H9 (cell line): ENCODE data around the gene SSUH2. TPM values are rescaled to one million over a fixed set of nuclear protein-coding genes. Genes with fewer than 3 reads are reported as not detected.

ENCODE experiments used
- DNase-seq: peaks from one replicate; pipeline ENCODE4 v3.0.0-alpha.2; 2017
- H2AFZ ChIP-seq: one replicate; pipeline ENCODE4 v1.6.1; 2013; ENCODE audit warnings: mild to moderate bottlenecking, low read length, control low read depth, moderate library complexity
- H2AK5ac ChIP-seq: 2 replicates; pipeline ENCODE4 v1.6.1; 2013; ENCODE audit warnings: low read length, control low read depth, mixed read lengths; ENCODE audit not compliant: insufficient read length
- H2BK120ac ChIP-seq: one replicate; pipeline ENCODE4 v1.6.1; 2013; ENCODE audit warnings: low read depth, mild to moderate bottlenecking, low read length, control low read depth, inconsistent platforms; ENCODE audit not compliant: poor library complexity, severe bottlenecking
- H2BK12ac ChIP-seq: 2 replicates; pipeline ENCODE4 v1.6.1; 2013; ENCODE audit warnings: low read length, control low read depth, mixed read lengths, low read depth; ENCODE audit not compliant: insufficient read length
- H2BK15ac ChIP-seq: 2 replicates; pipeline ENCODE4 v1.6.1; 2013; ENCODE audit warnings: low read depth, low read length, control low read depth
- H2BK20ac ChIP-seq: one replicate; pipeline ENCODE4 v1.6.1; 2013; ENCODE audit warnings: low read depth, mild to moderate bottlenecking, low read length, control low read depth, inconsistent platforms; ENCODE audit not compliant: poor library complexity, severe bottlenecking
- H2BK5ac ChIP-seq: 2 replicates; pipeline ENCODE4 v1.6.1; 2013; ENCODE audit warnings: low read length, control low read depth, mixed read lengths; ENCODE audit not compliant: insufficient read length
- H3K14ac ChIP-seq: 2 replicates; pipeline ENCODE4 v1.6.1; 2013; ENCODE audit warnings: low read length, control low read depth; ENCODE audit not compliant: insufficient read depth
- H3K18ac ChIP-seq: 2 replicates; pipeline ENCODE4 v1.6.1; 2013; ENCODE audit warnings: low read depth, mild to moderate bottlenecking, mixed read lengths, low read length, control low read depth; ENCODE audit not compliant: insufficient read length
- H3K23ac ChIP-seq: 2 replicates; pipeline ENCODE4 v1.6.1; 2013; ENCODE audit warnings: low read length, control low read depth, mixed read lengths, low read depth; ENCODE audit not compliant: insufficient read length
- H3K23me2 ChIP-seq: 2 replicates; pipeline ENCODE4 v1.6.1; 2013; ENCODE audit warnings: low read depth, mild to moderate bottlenecking, mixed read lengths, low read length, control low read depth; ENCODE audit not compliant: insufficient read length, poor library complexity, severe bottlenecking
- H3K27ac ChIP-seq: 2 replicates; pipeline ENCODE4 v1.5.1; 2013; ENCODE audit warnings: low read length, control low read depth, mixed read lengths, low read depth; ENCODE audit not compliant: insufficient read length
- H3K27me3 ChIP-seq: 2 replicates; pipeline ENCODE4 v1.6.1; 2013; ENCODE audit warnings: low read length, control low read depth, inconsistent platforms; ENCODE audit not compliant: insufficient read depth
- H3K4ac ChIP-seq: 2 replicates; pipeline ENCODE4 v1.6.1; 2013; ENCODE audit warnings: low read depth, mild to moderate bottlenecking, control low read depth, inconsistent platforms, low read length, moderate library complexity
- H3K4me1 ChIP-seq: 2 replicates; pipeline ENCODE4 v1.6.1; 2013; ENCODE audit warnings: low read length, control low read depth, inconsistent platforms; ENCODE audit not compliant: insufficient read depth
- H3K4me2 ChIP-seq: 2 replicates; pipeline ENCODE4 v1.6.1; 2013; ENCODE audit warnings: low read length, control low read depth, mixed read lengths; ENCODE audit not compliant: insufficient read length, insufficient read depth
- H3K56ac ChIP-seq: 2 replicates; pipeline ENCODE4 v1.6.1; 2013; ENCODE audit warnings: low read depth, mild to moderate bottlenecking, mixed read lengths, low read length, control low read depth; ENCODE audit not compliant: insufficient read length
- H3K79me1 ChIP-seq: 2 replicates; pipeline ENCODE4 v1.6.1; 2013; ENCODE audit warnings: low read depth, mild to moderate bottlenecking, moderate library complexity, low read length, control low read depth, inconsistent platforms; ENCODE audit not compliant: insufficient read depth, poor library complexity, severe bottlenecking
- H3K79me2 ChIP-seq: 2 replicates; pipeline ENCODE4 v1.6.1; 2013; ENCODE audit warnings: low read length, control low read depth, inconsistent platforms; ENCODE audit not compliant: insufficient read depth
- H3K9ac ChIP-seq: 2 replicates; pipeline ENCODE4 v1.6.1; 2013; ENCODE audit warnings: low read length, control low read depth, mixed read lengths; ENCODE audit not compliant: insufficient read length; ENCODE audit errors: extremely low read depth
- H3K9me3 ChIP-seq: one replicate; pipeline ENCODE4 v1.6.1; 2013; ENCODE audit warnings: low read depth, low read length, inconsistent platforms; ENCODE audit not compliant: control insufficient read depth
- H3T11ph ChIP-seq: one replicate; pipeline ENCODE4 v1.6.1; 2013; ENCODE audit warnings: mild to moderate bottlenecking, low read length, control low read depth, inconsistent platforms
- H4K20me1 ChIP-seq: one replicate; pipeline ENCODE4 v1.6.1; 2013; ENCODE audit not compliant: control insufficient read depth, insufficient read length, insufficient read depth
- H4K5ac ChIP-seq: 2 replicates; pipeline ENCODE4 v1.6.1; 2013; ENCODE audit warnings: low read depth, mild to moderate bottlenecking, mixed read lengths, low read length, control low read depth; ENCODE audit not compliant: insufficient read length
- H4K8ac ChIP-seq: replicated peaks from 2 replicates; pipeline ENCODE4 v1.6.1; 2013; ENCODE audit warnings: low read length, control low read depth, mixed read lengths, low read depth; ENCODE audit not compliant: insufficient read length
- H4K91ac ChIP-seq: 2 replicates; pipeline ENCODE4 v1.6.1; 2013; ENCODE audit warnings: low read depth, mild to moderate bottlenecking, moderate library complexity, mixed read lengths, low read length, control low read depth; ENCODE audit not compliant: insufficient read length
- H3K27ac Mint-ChIP-seq, 3 experiments: 2 replicates in 2 of 3; 3 replicates in 1 of 3; pipeline ENCODE4 v1.8.0; 2020 to 2021; ENCODE audit warnings: mixed read lengths in 3 of 3, mild to moderate bottlenecking in 1 of 3, moderate library complexity in 1 of 3
- H3K27me3 Mint-ChIP-seq: 2 replicates; pipeline ENCODE4 v1.8.0; 2021; ENCODE audit warnings: low read depth, mild to moderate bottlenecking, moderate library complexity, mixed read lengths
- H3K36me3 Mint-ChIP-seq, 3 experiments: 2 replicates in 2 of 3; 3 replicates in 1 of 3; pipeline ENCODE4 v1.8.0; 2020 to 2021; ENCODE audit warnings: low read depth in 3 of 3, mixed read lengths in 3 of 3; ENCODE audit not compliant: insufficient read depth in 1 of 3
- H3K4me1 Mint-ChIP-seq, 2 experiments: 2 replicates each; pipeline ENCODE4 v1.8.0; 2020; ENCODE audit warnings: mixed read lengths in 2 of 2
- H3K4me3 Mint-ChIP-seq, 2 experiments: 2 replicates in 1 of 2; 3 replicates in 1 of 2; pipeline ENCODE4 v1.8.0; 2020 to 2021; ENCODE audit warnings: mild to moderate bottlenecking in 2 of 2, mixed read lengths in 2 of 2, moderate library complexity in 1 of 2
- H3K9me3 Mint-ChIP-seq, 2 experiments: 2 replicates in 1 of 2; 3 replicates in 1 of 2; pipeline ENCODE4 v1.8.0; 2020; ENCODE audit warnings: mild to moderate bottlenecking in 2 of 2, mixed read lengths in 2 of 2, moderate library complexity in 1 of 2
- WGBS: extraction: QIAGEN DNeasy Blood & Tissue Kit; methylation state at CpG from one replicate; pipeline ENCODE4 v1.1.7; 2013; ENCODE audit warnings: missing lambda C conversion rate, low lambda C conversion rate, mixed read lengths; ENCODE audit not compliant: insufficient read length; ENCODE audit errors: extremely low coverage; 5-methylcytosine and 5-hydroxymethylcytosine counted together
- total RNA-seq: library from RNA; stranded (reverse); gene quantifications from 2 replicates; pipeline ENCODE4 v1.2.1, GENCODE V29; 2021
- TF ChIP-seq, protein P1 (sequence below): fragments of 200-600 bp; sonication (generic); conservative IDR thresholded peaks from 3 replicates; pipeline ENCODE4 v1.8.0; 2021; ENCODE audit warnings: antibody characterized with exemption, mild to moderate bottlenecking

Gene SSUH2
- total RNA-seq, 1 experiment from 2014 or later, result 0.61 TPM

DNA sequence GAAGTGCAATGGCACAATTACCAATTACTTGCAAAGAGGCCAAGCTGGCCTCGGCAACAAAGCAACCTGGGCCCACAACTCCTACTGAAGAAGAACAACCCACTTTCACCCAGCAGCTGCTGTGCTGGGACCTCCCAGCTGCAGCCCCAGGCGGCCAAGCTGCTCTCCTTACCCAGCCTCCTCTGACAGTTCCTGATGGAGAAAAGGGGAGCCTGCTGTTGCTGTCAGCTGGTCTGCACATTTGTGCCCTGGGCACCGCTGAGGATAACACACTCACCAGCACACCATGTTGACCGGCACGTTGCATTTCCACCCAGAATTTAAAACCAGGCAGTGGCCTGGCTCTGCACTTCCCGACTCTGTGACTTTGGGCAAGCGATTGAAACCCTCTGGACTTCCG, 33.6 kb downstream of the SSUH2 start:
- Histone ChIP-seq H4K8ac (no peak overlapping the region), H4K20me1 (no peaks in the 10 kb centered on the region), H3K23me2 (no peaks in the 10 kb centered on the region), H3K56ac (no peak overlapping the region), H3T11ph (no peak overlapping the region), H3K4me2 (no peak overlapping the region), H3K4ac (no peak overlapping the region), H3K9me3 (no peaks in the 10 kb centered on the region), H2BK20ac (no peak overlapping the region), H3K9ac (no peak overlapping the region), H2BK5ac (no peak overlapping the region), H3K27me3 (no peaks in the 10 kb centered on the region), H3K4me1 (no peaks in the 10 kb centered on the region), H2BK12ac (no peak overlapping the region), H3K79me2 (no peaks in the 10 kb centered on the region), H2BK120ac (no peak overlapping the region), H3K23ac (no peak overlapping the region), H4K5ac (no peak overlapping the region), H3K79me1 (no peaks in the 10 kb centered on the region), H2AK5ac (no peak overlapping the region), H4K91ac (no peak overlapping the region), H3K18ac (peak overlapping the region; percentile 39), H3K27ac (no peak overlapping the region), H2AFZ (no peak overlapping the region), H2BK15ac (no peak overlapping the region), H3K14ac (no peak overlapping the region)
- Mint-ChIP-seq H3K27ac (no peak overlapping the region), H3K36me3 (peaks cover 0 to 6% (median 2%) of the 10 kb centered on the region in 3 experiments; a peak in 3 of 7 replicates), H3K27me3 (peaks cover 2% of the 10 kb centered on the region; the same call in 1 of the 2 replicates), H3K9me3 (no peaks in the 10 kb centered on the region; a peak in 1 of 5 replicates), H3K4me3 (no peak overlapping the region), H3K4me1 (peaks cover 7 to 11% of the 10 kb centered on the region in 2 experiments)
- TF ChIP-seq, protein P1, sequence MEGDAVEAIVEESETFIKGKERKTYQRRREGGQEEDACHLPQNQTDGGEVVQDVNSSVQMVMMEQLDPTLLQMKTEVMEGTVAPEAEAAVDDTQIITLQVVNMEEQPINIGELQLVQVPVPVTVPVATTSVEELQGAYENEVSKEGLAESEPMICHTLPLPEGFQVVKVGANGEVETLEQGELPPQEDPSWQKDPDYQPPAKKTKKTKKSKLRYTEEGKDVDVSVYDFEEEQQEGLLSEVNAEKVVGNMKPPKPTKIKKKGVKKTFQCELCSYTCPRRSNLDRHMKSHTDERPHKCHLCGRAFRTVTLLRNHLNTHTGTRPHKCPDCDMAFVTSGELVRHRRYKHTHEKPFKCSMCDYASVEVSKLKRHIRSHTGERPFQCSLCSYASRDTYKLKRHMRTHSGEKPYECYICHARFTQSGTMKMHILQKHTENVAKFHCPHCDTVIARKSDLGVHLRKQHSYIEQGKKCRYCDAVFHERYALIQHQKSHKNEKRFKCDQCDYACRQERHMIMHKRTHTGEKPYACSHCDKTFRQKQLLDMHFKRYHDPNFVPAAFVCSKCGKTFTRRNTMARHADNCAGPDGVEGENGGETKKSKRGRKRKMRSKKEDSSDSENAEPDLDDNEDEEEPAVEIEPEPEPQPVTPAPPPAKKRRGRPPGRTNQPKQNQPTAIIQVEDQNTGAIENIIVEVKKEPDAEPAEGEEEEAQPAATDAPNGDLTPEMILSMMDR, result no peak
- no peak for DNase-seq
- no CpG with 5 or more reads among the region's 8 CpGs for WGBS
